GM13976 (cell line): ENCODE results near the gene MPND.

ENCODE experiments used
- DNase-seq: peaks from one replicate; pipeline ENCODE4 v3.0.0; 2012; ENCODE audit warnings: low spot score
- in situ Hi-C: fragments of 300-500 bp; cut with MboI; formaldehyde crosslinking; loops from one replicate; pipeline ENCODE4 v1.12.0; 2022; ENCODE audit warnings: low sequenced_read_pairs, mixed read lengths, inconsistent platforms; ENCODE audit not compliant: unreplicated experiment
- TF ChIP-seq, protein P1 (sequence below): IDR thresholded peaks from 2 replicates; pipeline ENCODE4 v1.5.1; 2012; ENCODE audit warnings: borderline replicate concordance, mild to moderate bottlenecking; ENCODE audit not compliant: insufficient read depth; ENCODE audit errors: extremely low read depth, missing control alignments, control extremely low read depth

Gene MPND

GRCh38 chr19:4369888-4370260, 26.5 kb downstream of the MPND start:
- TF ChIP-seq, protein P1, sequence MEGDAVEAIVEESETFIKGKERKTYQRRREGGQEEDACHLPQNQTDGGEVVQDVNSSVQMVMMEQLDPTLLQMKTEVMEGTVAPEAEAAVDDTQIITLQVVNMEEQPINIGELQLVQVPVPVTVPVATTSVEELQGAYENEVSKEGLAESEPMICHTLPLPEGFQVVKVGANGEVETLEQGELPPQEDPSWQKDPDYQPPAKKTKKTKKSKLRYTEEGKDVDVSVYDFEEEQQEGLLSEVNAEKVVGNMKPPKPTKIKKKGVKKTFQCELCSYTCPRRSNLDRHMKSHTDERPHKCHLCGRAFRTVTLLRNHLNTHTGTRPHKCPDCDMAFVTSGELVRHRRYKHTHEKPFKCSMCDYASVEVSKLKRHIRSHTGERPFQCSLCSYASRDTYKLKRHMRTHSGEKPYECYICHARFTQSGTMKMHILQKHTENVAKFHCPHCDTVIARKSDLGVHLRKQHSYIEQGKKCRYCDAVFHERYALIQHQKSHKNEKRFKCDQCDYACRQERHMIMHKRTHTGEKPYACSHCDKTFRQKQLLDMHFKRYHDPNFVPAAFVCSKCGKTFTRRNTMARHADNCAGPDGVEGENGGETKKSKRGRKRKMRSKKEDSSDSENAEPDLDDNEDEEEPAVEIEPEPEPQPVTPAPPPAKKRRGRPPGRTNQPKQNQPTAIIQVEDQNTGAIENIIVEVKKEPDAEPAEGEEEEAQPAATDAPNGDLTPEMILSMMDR: peak; percentile 82
- peak; percentile 82 for DNase-seq
- in situ Hi-C loops: no loop called here

DNA sequence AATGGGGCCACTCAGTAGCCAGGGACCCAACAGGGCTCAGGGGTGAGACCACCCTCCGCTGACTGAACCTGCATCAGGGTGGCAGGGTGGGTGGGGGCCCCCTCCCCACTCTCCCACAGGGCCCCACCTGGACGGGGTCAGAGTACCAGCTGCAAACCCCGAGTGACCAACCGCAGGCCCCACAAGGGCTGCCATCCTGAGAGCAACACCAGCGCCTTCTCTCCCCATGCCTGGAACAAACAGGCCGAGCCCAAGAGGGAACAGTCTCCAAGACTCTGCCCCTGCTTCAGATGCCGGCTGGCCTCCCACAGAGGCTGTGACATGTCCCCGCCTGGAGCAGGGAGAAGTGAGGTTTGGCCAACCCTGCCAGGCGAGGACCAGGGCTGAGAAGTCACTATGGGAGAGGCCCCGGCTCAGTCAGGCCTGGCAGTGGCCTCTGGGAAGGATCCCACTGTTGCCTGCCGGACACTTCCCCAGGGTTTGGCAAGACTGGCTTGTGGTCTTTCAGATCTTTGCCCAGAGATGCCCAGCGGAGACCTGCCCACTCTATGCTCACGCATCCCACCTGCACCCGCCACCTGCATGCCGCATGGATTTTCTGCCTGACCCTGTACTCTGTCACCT, 27.2 kb downstream of the MPND start:
- TF ChIP-seq, protein P1: no peak
- no peak for DNase-seq
- in situ Hi-C loops: no loop called here

DNA sequence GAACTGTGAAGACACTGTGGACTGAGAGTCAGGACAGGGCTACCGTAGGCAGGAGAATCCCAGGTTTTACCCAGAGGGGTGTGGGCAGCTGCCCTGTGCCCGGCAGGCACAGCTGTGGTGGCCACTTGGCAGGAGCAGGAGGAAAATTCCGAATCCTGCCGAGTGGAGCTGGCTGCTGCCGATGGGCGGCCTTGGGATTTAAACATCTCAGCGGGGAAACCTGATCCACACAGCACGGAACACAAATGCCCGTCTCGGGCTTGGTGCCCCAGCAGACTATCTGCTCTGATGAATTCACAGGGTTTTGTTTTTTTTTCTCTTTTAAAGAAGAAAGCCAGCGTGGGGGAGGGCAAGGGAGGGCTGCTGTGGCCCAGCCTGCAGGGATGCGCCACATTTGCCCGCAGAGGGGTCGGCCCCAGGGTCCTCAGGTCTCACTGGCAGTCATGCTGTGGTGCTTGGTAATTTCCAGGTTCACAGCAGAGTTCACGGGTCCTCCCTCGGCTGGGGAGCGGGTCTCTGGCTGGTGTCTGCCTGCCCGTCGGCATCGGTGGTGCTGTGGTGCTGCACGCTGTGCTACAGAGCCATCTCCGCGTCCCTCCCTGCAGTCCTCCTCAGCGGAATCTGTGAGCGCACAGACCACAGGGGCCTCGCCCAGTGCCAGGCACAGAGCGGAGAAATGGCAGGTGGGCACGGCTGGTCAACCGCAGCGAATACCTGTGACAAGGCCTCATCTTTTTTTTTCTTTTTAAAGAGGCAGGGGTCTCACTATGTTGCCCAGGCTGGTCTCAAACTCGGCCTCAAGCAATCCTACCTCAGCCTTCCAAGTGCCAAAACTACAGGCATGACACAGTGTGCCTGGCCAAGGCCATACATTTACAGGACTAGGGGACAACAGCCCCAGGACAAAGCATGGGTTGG, 28.1 kb downstream of the MPND start:
- TF ChIP-seq, protein P1: no peak
- in situ Hi-C loops: no loop called here
- DNase-seq: no peak

DNA sequence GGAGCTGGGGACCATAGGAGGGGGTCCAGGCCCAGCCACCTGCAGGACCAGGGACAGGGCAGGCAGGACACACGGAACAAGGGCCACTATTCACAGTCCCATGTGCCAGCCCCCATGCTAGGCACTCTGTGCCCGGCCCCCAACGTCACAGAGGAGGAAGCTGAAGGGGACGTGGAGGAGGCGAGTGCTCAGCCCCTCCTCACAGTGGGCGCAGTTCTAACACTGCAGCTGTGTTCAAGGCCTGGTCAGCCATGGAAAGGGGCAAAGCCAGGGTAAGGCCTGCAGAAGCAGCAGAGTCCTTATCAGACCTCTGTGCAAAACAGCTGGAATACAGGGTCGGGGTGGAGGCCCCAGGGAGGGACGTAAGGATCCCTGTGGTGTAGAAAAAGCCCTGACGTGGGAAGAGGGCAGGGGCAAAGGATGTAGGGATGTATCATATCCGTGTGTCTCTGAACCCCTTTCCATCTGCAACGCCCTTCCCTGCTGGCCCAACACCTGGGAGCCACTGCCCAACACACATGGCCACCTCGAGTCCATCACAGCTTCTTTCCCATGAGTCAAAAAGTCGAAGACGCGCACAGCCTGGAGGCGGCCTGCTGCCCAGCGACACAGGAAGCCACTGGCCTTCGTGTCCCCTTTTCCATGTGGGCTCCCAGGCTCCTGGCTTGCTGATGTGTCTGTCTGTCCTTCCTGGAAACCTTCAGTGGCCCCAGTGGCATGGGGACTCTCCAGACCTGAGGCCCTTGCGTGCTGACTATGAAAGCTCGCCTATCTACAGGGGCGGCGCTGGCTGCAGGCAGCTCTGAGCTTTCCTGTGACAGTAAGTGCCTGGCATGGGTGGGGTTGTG, 29.0 kb downstream of the MPND start:
- TF ChIP-seq, protein P1: no peak
- in situ Hi-C loops: no loop called here
- no peak for DNase-seq

DNA sequence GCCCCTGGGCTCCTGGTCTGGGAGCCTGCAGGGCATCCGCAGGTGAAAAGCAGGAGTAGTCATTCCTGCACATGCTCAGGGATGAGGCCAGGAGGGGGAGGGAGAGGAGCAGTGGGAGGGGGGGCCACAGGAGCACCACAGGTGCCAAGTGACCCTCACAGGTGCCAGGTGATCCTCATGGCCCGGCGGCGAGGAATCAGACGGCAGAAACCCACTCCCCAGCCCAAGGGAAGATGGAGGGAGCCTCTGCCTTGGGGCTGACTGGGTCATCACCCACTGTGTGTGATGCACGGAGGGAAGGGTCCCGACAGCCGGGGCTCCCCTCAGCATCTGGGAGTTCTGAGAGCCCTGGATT, 29.6 kb downstream of the MPND start:
- in situ Hi-C loops: no loop called here

More for the DNA sequence above, 29.6 kb downstream of the MPND start:
- TF ChIP-seq, protein P1: no peak
- no peak for DNase-seq
